Measurements from ENCODE around the gene TNFAIP8L3.

TNFAIP8L3 gene

DNA sequence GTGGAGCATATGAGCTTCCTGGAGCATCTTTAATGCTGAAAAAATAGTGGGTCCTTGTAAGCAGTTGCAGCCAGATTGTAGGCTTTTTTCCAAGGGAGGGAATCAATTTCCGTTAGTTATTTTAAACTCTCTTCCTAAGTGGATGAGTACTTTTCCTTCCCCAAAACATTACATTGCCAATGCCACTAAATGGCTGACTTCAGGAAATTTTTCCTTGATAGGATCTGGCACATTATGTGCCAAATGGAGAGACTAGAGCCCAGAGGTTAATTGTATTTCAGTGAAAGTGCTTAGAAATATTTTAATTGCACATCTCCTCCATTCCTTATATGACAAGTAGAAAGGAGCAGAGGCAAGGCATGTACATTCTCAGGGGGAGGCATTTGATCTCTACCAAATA lies 83.5 kb downstream of the TNFAIP8L3 start:
- H3K4me3 ChIP-seq (replicated peaks; ENCODE audit: low read depth, low read length) = no peak overlapping the region
- DNase-seq (ENCODE audit: extremely low read depth, low read depth) = no peak
- no peak for TF ChIP-seq CTCF (IDR thresholded peaks at IDR 0.05; ENCODE audit: low read depth, low read length, missing control alignments)

DNA sequence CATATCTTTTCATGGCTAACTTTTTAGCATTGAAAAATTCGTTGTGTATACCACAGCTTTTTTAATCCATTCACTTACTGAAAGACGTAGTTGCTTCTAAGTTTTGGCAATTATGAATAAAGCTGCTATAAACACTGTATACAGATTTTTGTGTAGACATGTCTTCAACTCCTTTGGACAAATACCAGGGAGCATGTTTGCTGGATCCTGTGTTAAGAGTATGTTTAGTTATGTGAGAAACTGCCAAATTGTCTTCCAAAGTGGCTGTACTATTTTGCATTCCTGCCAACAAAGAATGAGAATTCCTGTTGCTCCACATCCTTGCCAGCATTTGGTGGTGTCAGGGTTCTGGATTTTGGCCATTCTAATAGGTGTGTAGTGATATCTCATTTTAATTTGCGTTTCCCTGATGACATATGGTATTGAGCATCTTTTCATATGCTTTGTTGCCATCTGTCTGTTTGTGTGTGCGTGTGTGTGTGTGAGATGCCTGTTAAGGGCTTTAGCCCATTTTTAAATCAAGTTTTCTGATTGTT lies 87.5 kb downstream of the TNFAIP8L3 start:
- H3K4me3 ChIP-seq (replicated peaks; ENCODE audit: low read depth, low read length) = no peak overlapping the region
- DNase-seq (ENCODE audit: extremely low read depth, low read depth) = no peak
- TF ChIP-seq CTCF (IDR thresholded peaks at IDR 0.05; ENCODE audit: low read depth, low read length, missing control alignments) = no peak
